K562 (cell line): ENCODE measurements around the gene RGR. TPM values are rescaled to one million over a fixed set of nuclear protein-coding genes. Genes with fewer than 3 reads are reported as not detected.

Source experiments
- ATF4 ChIP-seq: fragments of 450-650 bp; formaldehyde crosslinking; IDR thresholded peaks from 2 replicates; pipeline ENCODE4 v1.4.0; 2022; ENCODE audit warnings: mild to moderate bottlenecking, moderate library complexity
- CREB3L1 ChIP-seq: fragments of 450-650 bp; IDR thresholded peaks from 2 replicates; pipeline ENCODE4 v1.6.1; 2014; ENCODE audit warnings: low read depth, mild to moderate bottlenecking, moderate library complexity, borderline replicate concordance
- E2F1 ChIP-seq: sonication (generic); formaldehyde crosslinking; IDR thresholded peaks from 2 replicates; pipeline ENCODE4 v1.8.1; 2023; ENCODE audit warnings: mild to moderate bottlenecking, missing genetic modification reagents, moderate library complexity
- FOXO4 ChIP-seq: fragments of 450-650 bp; formaldehyde crosslinking; IDR thresholded peaks from 2 replicates; pipeline ENCODE4 v1.4.0; 2020; ENCODE audit warnings: mild to moderate bottlenecking, moderate library complexity
- GATAD2B ChIP-seq: fragments of 450-650 bp; IDR thresholded peaks from 2 replicates; pipeline ENCODE4 v1.6.1; 2017; ENCODE audit warnings: mild to moderate bottlenecking, borderline replicate concordance
- ID3 ChIP-seq, 2 experiments: fragments of 250-450 bp in 1 of 2; fragments of 450-650 bp in 1 of 2; sonication (Bioruptor Pico) in 1 of 2; IDR thresholded peaks; 2 replicates each; pipeline versions ENCODE4 v1.6.1 to v1.8.0; 2016 to 2021; ENCODE audit warnings: mild to moderate bottlenecking in 2 of 2, moderate library complexity in 2 of 2, missing compliant biosample characterization in 1 of 2, missing genetic modification characterization in 1 of 2
- MCM5 ChIP-seq: fragments of 450-650 bp; IDR thresholded peaks from 2 replicates; pipeline ENCODE4 v1.6.1; 2016; ENCODE audit warnings: low read depth
- NFIX ChIP-seq: fragments of 250-450 bp; sonication (Bioruptor Pico); IDR thresholded peaks from 2 replicates; pipeline ENCODE4 v1.4.0; 2020; ENCODE audit warnings: low read depth, mild to moderate bottlenecking, moderate library complexity
- PCBP2 ChIP-seq: fragments of 200-400 bp; formaldehyde crosslinking; IDR thresholded peaks from 2 replicates; pipeline ENCODE4 v1.6.1; 2018; ENCODE audit warnings: low read length, low read depth, mild to moderate bottlenecking, moderate library complexity; ENCODE audit not compliant: poor library complexity, severe bottlenecking
- RNF2 ChIP-seq: sonication (generic); IDR thresholded peaks from 2 replicates; pipeline ENCODE4 v1.6.1; 2016
- TFAP4 ChIP-seq: sonication (generic); formaldehyde crosslinking; IDR thresholded peaks from 2 replicates; pipeline ENCODE4 v1.8.0; 2022; ENCODE audit warnings: missing genetic modification reagents, mild to moderate bottlenecking, moderate library complexity, borderline replicate concordance
- ZBTB1 ChIP-seq: sonication (generic); formaldehyde crosslinking; IDR thresholded peaks from 2 replicates; pipeline ENCODE4 v1.8.1; 2023; ENCODE audit warnings: missing genetic modification reagents, low read depth, mild to moderate bottlenecking, borderline replicate concordance
- ZC3H4 ChIP-seq: sonication (generic); formaldehyde crosslinking; IDR thresholded peaks from 2 replicates; pipeline ENCODE4 v1.9.0; 2021; ENCODE audit warnings: missing genetic modification reagents, borderline replicate concordance
- ZNF609 ChIP-seq: sonication (generic); formaldehyde crosslinking; IDR thresholded peaks from 2 replicates; pipeline ENCODE4 v1.8.1; 2023; ENCODE audit warnings: missing genetic modification reagents, mild to moderate bottlenecking, borderline replicate concordance
- polyA plus RNA-seq, 8 experiments: library from polyadenylated mRNA; depleted of rRNA in 4 of 8; stranded (reverse) in 5 of 8; unstranded in 3 of 8; fragments of >200 nt; fragmentation: Nextera tagmentation in 2 of 8; fragmentation: Illumina TruSeq in 1 of 8; extraction: Ambion mirVana in 2 of 8; extraction: Trizol in 1 of 8; gene quantifications; 2 replicates each; pipeline versions ENCODE4 v1.2.1 to v1.2.3, GENCODE V29; 2011 to 2014; ENCODE audit warnings: inconsistent platforms in 1 of 8, missing spikeins in 1 of 8
- total RNA-seq, 7 experiments: library from RNA; depleted of rRNA in 6 of 7; stranded (reverse); fragments of >200 nt in 6 of 7; fragmentation: Illumina TruSeq in 2 of 7; extraction: Trizol in 2 of 7; gene quantifications; 2 replicates each; pipeline versions ENCODE4 v1.2.1 to v1.2.3, GENCODE V29; 2011 to 2021; ENCODE audit warnings: low replicate concordance in 1 of 7

Gene RGR
- total and polyA plus RNA-seq, 9 of the 15 experiments (the other 6 are each of a cell fraction or from before 2014, with no cell fraction given): not detected

GRCh38 chr10:84257343-84258020 is 12.6 kb downstream of the RGR start (continued):
- TF ChIP-seq TFAP4 (CRISPR knock-in tag): peak; percentile 4; the same call in 1 of the 2 replicates
- peak; percentile 2; the same call in 1 of the 2 replicates for TF ChIP-seq CREB3L1
- TF ChIP-seq MCM5: no peak
- TF ChIP-seq FOXO4 (CRISPR knock-in tag): no peak
- TF ChIP-seq ZNF609 (CRISPR knock-in tag): no peak
- TF ChIP-seq ZC3H4: no peak
- no peak for TF ChIP-seq GATAD2B
- TF ChIP-seq ID3 (CRISPR knock-in tag; IDR thresholded peaks at IDR 0.05): no peak
- no peak for TF ChIP-seq ID3 (tag; IDR thresholded peaks at IDR 0.05)
- no peak for TF ChIP-seq PCBP2
- peak; percentile 10; the same call in 1 of the 2 replicates for TF ChIP-seq ZBTB1 (CRISPR knock-in tag)
- no peak for TF ChIP-seq RNF2
- no peak for TF ChIP-seq ATF4 (CRISPR knock-in tag)
- TF ChIP-seq E2F1 (CRISPR knock-in tag): no peak
- no peak for TF ChIP-seq NFIX
